Naive B cell (primary cell): Measurements from ENCODE around the gene NUDT4B. TPM values are rescaled to one million over a fixed set of nuclear protein-coding genes. Genes with fewer than 3 reads are reported as not detected.
"Not testable (repeated sequence)": the region's sequence is repeated elsewhere in the genome, so short reads cannot be mapped to it uniquely, and the experiment has no call there.

Experiments used
- ATAC-seq, 2 donors: fragments of 150-1000 bp; cut with Tn5 transposase; 2 replicates each; pipeline ENCODE4 v1.10.0; 2021; ENCODE audit warnings: low read depth in 2 of 2, mild to moderate bottlenecking in 2 of 2, moderate library complexity in 2 of 2
- DNase-seq: peaks from one replicate; pipeline ENCODE4 v3.0.0; 2022
- H3K27ac Mint-ChIP-seq, 6 donors: one replicate each; pipeline ENCODE4 v1.8.0; 2020 to 2022; ENCODE audit warnings: mild to moderate bottlenecking in 6 of 6, mixed read lengths in 6 of 6, moderate library complexity in 5 of 6, inconsistent platforms in 2 of 6
- H3K27me3 Mint-ChIP-seq, 3 donors: one replicate each; pipeline ENCODE4 v1.8.0; 2021 to 2022; ENCODE audit warnings: mixed read lengths in 3 of 3, mild to moderate bottlenecking in 1 of 3
- H3K36me3 Mint-ChIP-seq, 2 donors: one replicate each; pipeline ENCODE4 v1.8.0; 2020 to 2022; ENCODE audit warnings: mixed read lengths in 2 of 2, inconsistent platforms in 1 of 2, mild to moderate bottlenecking in 1 of 2
- H3K4me1 Mint-ChIP-seq, 3 donors: one replicate each; pipeline ENCODE4 v1.8.0; 2020 to 2022; ENCODE audit warnings: mixed read lengths in 3 of 3, inconsistent platforms in 1 of 3, mild to moderate bottlenecking in 1 of 3, moderate library complexity in 1 of 3
- H3K4me3 Mint-ChIP-seq, 8 donors: one replicate each; pipeline ENCODE4 v1.8.0; 2020 to 2022; ENCODE audit warnings: mild to moderate bottlenecking in 8 of 8, mixed read lengths in 8 of 8, moderate library complexity in 8 of 8, inconsistent platforms in 2 of 8
- H3K9me3 Mint-ChIP-seq, 7 donors: one replicate each; pipeline ENCODE4 v1.8.0; 2020 to 2022; ENCODE audit warnings: mixed read lengths in 7 of 7, mild to moderate bottlenecking in 5 of 7, inconsistent platforms in 2 of 7, moderate library complexity in 1 of 7
- polyA plus RNA-seq, 6 donors: library from polyadenylated mRNA; unstranded; fragments of 300-500 nt; fragmentation: Illumina TruSeq; gene quantifications; one replicate each; pipeline ENCODE4 v1.2.3, GENCODE V29; 2021; ENCODE audit warnings: low read depth in 6 of 6

NUDT4B gene
- polyA plus RNA-seq, 6 donors from 2014 or later, result 5.6 to 12.2 (median 8.2) TPM

GRCh38 chr1:148793762-148794332, 45.3 kb downstream of the NUDT4B start:
- not testable (repeated sequence) for ATAC-seq, H3K27me3 Mint-ChIP-seq, H3K36me3 Mint-ChIP-seq, DNase-seq, H3K4me1 Mint-ChIP-seq, H3K27ac Mint-ChIP-seq, H3K9me3 Mint-ChIP-seq, H3K4me3 Mint-ChIP-seq

Other genes with a start within 250 kb of the NUDT4B start
- 10 to 100 TPM; 34.0 to 58.3 (median 44.6) TPM for gene NBPF14, start 152.8 kb upstream of the NUDT4B start, polyA plus RNA-seq
- gene PDE4DIP, start 95.7 kb downstream of the NUDT4B start, polyA plus RNA-seq, result 10 to 100 TPM; 13.4 to 52.6 (median 35.6) TPM